Thymus (tissue), 11 donors: Measurements from ENCODE around the gene TMEM125. TPM values are rescaled to one million over a fixed set of nuclear protein-coding genes. Genes with fewer than 3 reads are reported as not detected.

Experiments used
- DNase-seq, 9 donors: peaks; one replicate each; pipeline ENCODE4 v3.0.0-alpha.2; 2013; ENCODE audit warnings: low spot score in 9 of 9, low read depth in 6 of 9, missing footprints in 1 of 9
- H3K27ac ChIP-seq, 2 donors: one replicate each; pipeline ENCODE4 v1.5.1; 2013; ENCODE audit warnings: control low read depth in 1 of 2, low read depth in 1 of 2, low read length in 1 of 2, mild to moderate bottlenecking in 1 of 2, moderate library complexity in 1 of 2
- H3K27me3 ChIP-seq, 2 donors: one replicate each; pipeline ENCODE4 v1.5.1; 2013; ENCODE audit warnings: low read length in 1 of 2; ENCODE audit not compliant: control insufficient read depth in 2 of 2, insufficient read depth in 1 of 2
- H3K36me3 ChIP-seq, 2 donors: one replicate each; pipeline ENCODE4 v1.5.1; 2013; ENCODE audit warnings: low read length in 1 of 2, mild to moderate bottlenecking in 1 of 2, moderate library complexity in 1 of 2; ENCODE audit not compliant: control insufficient read depth in 2 of 2, insufficient read depth in 2 of 2
- H3K4me1 ChIP-seq, 2 donors: one replicate each; pipeline ENCODE4 v1.5.1; 2013; ENCODE audit warnings: low read length in 2 of 2; ENCODE audit not compliant: control insufficient read depth in 2 of 2, insufficient read depth in 2 of 2
- H3K4me3 ChIP-seq, 2 donors: one replicate each; pipeline ENCODE4 v1.5.1; 2013; ENCODE audit warnings: low read length in 2 of 2, control low read depth in 1 of 2, mild to moderate bottlenecking in 1 of 2
- H3K9me3 ChIP-seq, 2 donors: one replicate each; pipeline ENCODE4 v1.5.1; 2013; ENCODE audit warnings: low read length in 1 of 2, mild to moderate bottlenecking in 1 of 2; ENCODE audit not compliant: control insufficient read depth in 2 of 2, insufficient read depth in 1 of 2
- WGBS: extraction: QIAGEN DNeasy Blood & Tissue Kit; methylation state at CpG from one replicate; pipeline ENCODE4 v1.1.7; 2013; 5-methylcytosine and 5-hydroxymethylcytosine counted together
- polyA plus RNA-seq: library from polyadenylated mRNA; stranded (reverse); fragments of 200-250 nt; gene quantifications from one replicate; pipeline ENCODE4 v1.2.3, GENCODE V29; 2013
- total RNA-seq: library from RNA; stranded (reverse); fragments of 120-200 nt; gene quantifications from one replicate; pipeline ENCODE4 v1.2.4, GENCODE V29; 2013
- donor health status: healthy.

TMEM125 gene
- total and polyA plus RNA-seq, 2 donors = 0.42 to 2.4 TPM

DNA sequence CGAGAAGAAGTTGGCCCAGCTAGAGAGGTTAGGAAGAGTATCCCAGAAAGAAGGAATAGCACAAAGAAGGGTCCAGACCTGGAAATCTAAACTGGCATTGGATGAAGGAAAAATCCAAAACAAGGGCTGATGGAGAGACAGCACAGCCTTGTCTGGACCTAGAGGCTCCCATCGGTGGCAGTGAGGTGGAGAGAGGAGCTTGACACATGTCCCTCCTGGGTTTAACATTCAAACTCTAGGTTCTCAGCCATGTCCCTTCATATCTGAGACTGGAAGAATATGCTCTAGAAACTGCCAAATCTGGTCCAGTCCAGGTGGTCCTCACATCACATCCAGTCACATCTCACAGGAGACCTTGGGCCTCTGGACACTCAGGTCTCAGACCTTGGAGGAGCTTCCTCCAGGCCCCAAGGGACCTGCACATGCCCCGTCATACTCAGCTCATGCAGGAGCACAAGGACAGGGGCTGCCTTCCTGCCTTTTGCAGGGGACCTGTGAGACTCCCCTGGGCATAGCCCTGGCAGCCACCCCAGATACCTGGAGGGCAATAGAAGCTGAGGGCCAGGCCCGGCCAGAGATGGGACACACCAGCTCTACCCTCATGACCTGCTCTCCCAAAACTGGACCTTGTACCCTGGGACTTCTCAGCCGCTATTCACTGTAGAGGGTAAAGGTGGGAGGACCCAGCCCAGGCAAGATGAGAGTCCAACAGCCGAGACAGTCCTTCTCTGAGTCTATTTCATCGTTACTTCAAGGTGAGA lies 7.5 kb downstream of the TMEM125 start:
- 97% methylated on average over 7 of the region's 7 CpGs for WGBS
- DNase-seq = no peak
- Histone ChIP-seq H3K9me3 (peaks cover 0 to 10% of the 10 kb centered on the region in 2 donors), H3K27me3 (no peaks in the 10 kb centered on the region), H3K4me3 (no peak overlapping the region), H3K36me3 (no peaks in the 10 kb centered on the region), H3K4me1 (peaks cover 0 to 23% of the 10 kb centered on the region in 2 donors), H3K27ac (no peak overlapping the region)

GRCh38 chr1:43279161-43279560 lies 9.4 kb downstream of the TMEM125 start:
- DNase-seq = no peak
- H3K9me3 ChIP-seq = peaks cover 0 to 4% of the 10 kb centered on the region in 2 donors
- WGBS = 99% methylated on average over 5 of the region's 5 CpGs
- no peak overlapping the region for H3K4me3 ChIP-seq
- H3K4me1 ChIP-seq = peaks cover 0 to 26% of the 10 kb centered on the region in 2 donors
- no peak overlapping the region for H3K27ac ChIP-seq
- H3K27me3 ChIP-seq = no peaks in the 10 kb centered on the region
- H3K36me3 ChIP-seq = no peaks in the 10 kb centered on the region

GRCh38 chr1:43279666-43280065 lies 9.9 kb downstream of the TMEM125 start:
- Histone ChIP-seq H3K27ac (no peak overlapping the region), H3K4me3 (no peak overlapping the region), H3K36me3 (no peaks in the 10 kb centered on the region), H3K4me1 (peaks cover 0 to 26% of the 10 kb centered on the region in 2 donors), H3K27me3 (no peaks in the 10 kb centered on the region), H3K9me3 (peaks cover 0 to 3% of the 10 kb centered on the region in 2 donors)
- DNase-seq = no peak
- 95% methylated on average over 6 of the region's 6 CpGs for WGBS

- no peaks in the 10 kb centered on the region for H3K9me3 ChIP-seq
- WGBS = 94% methylated on average over 2 of the region's 2 CpGs
- H3K4me1 ChIP-seq = peaks cover 0 to 32% of the 10 kb centered on the region in 2 donors
- no peak overlapping the region for H3K4me3 ChIP-seq
- H3K27me3 ChIP-seq = no peaks in the 10 kb centered on the region
- no peak for DNase-seq
- H3K27ac ChIP-seq = no peak overlapping the region
- H3K36me3 ChIP-seq = no peaks in the 10 kb centered on the region
These were observed 10.9 kb downstream of the TMEM125 start for GRCh38 chr1:43280692-43281091.

DNA sequence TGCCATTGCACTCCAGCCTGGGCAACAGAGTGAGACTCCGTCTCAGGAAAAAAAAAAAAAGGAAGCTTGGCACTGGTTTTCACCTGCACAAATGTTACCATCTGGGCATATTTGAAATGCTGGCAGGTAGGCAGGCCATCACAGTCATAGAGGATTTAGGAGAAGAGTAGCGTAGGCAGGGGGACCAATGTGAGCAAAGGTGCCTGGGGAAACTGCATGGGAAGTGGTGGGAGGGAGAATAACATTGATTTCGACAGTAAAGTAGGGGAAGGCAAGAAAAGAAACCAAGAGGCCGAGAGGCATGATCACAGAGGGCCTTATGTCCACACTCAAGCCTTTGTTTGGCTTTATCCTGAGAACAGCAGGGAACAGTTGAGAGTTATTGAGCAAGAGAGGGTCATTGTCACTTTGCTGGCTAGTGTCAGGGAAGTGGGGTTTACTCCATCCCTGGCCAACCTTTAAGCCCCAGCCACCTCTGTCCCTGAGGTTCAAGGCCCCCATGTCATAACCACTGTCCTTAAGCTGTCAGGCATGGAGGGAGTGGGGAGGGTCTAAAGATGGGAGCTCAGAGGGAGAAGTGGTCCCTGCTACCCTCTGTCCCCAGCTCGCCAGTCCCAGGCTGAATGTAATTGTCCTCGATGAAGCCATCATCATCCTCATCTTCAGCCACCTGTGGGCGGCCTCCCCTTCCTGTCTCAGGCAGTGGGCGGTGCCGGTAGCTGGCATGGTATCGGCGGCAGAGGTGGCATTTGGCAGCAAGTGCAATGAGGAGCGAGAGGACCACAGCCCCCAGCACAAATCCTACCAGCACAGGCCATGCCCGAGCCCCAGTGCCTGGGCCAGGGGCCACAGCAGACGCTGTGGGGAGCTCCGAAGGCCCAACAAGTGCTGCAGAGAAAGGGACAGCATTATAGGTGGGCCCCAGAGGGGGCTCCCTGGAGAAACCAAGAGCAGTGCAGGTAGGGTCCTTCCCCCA lies 12.7 kb downstream of the TMEM125 start:
- H3K4me3 ChIP-seq = no peak overlapping the region
- WGBS = 96% methylated on average over 15 of the region's 15 CpGs
- H3K27ac ChIP-seq = no peak overlapping the region
- H3K36me3 ChIP-seq = no peaks in the 10 kb centered on the region
- H3K27me3 ChIP-seq = no peaks in the 10 kb centered on the region
- H3K9me3 ChIP-seq = no peaks in the 10 kb centered on the region
- H3K4me1 ChIP-seq = peaks cover 0 to 26% of the 10 kb centered on the region in 2 donors
- DNase-seq = no peak

- no peak for DNase-seq
- Histone ChIP-seq H3K27me3 (no peaks in the 10 kb centered on the region), H3K4me3 (no peak overlapping the region), H3K27ac (no peak overlapping the region), H3K36me3 (no peaks in the 10 kb centered on the region), H3K4me1 (peaks cover 0 to 26% of the 10 kb centered on the region in 2 donors), H3K9me3 (no peaks in the 10 kb centered on the region)
- WGBS = 95% methylated on average over 3 of the region's 3 CpGs
These were observed 14.3 kb downstream of the TMEM125 start for GRCh38 chr1:43284065-43284464.

GRCh38 chr1:43284546-43285110 lies 14.8 kb downstream of the TMEM125 start:
- Histone ChIP-seq H3K27ac (peak overlapping the region in 1 of 2 donors; percentile 10), H3K27me3 (no peaks in the 10 kb centered on the region), H3K4me1 (peaks cover 0 to 26% of the 10 kb centered on the region in 2 donors), H3K36me3 (no peaks in the 10 kb centered on the region), H3K4me3 (no peak overlapping the region), H3K9me3 (no peaks in the 10 kb centered on the region)
- no peak for DNase-seq
- 93% methylated on average over 12 of the region's 12 CpGs for WGBS

DNA sequence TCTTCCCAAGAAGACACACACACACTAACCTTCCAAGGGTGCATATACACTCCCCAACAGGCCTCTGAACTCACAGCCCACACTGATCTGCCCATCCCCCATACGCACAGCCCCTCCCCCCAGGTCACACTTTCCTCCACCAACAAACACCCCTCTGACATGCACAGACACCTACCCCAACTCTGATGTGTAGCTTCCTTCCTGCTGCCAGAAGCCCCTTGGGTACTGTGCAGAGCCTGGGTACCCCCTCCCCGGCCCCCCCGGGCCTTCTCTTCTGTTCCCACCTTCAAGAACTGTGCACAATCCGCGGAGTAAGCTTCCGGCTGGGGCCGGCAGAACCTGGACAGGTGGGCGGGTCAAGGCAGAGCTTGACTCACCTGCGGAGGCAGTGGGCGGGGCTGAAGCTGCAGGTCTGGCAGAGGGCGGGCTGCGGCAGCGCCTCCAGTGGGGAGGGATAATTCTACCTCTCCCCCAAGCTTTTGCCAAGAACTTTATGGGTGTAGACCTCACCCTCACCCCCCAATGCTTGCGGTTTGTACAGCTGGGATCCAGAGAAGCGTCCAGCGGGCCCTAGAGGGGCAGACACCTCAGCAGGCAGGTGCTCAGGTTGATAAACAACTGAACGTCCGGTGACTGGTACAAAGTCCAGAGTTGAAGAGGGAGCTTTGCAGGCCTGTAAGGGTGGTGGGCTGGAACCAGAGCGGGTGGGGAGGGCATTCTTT lies 15.6 kb downstream of the TMEM125 start, which contains the start of gene C1orf210:
Gene C1orf210, minus strand, starts transcription at position 313 of the 722 bp plus-strand sequence. CDS start 2,311 bp downstream, outside the sequence.
- peak in 3 of 9 donors; percentile 25 to 59 (median 51) for DNase-seq
- Histone ChIP-seq H3K27ac (peak within 1 kb of the TSS in 1 of 2 donors; percentile 10), H3K9me3 (no peaks in the 10 kb centered on the region), H3K36me3 (no peaks in the 10 kb centered on the region), H3K4me3 (peak within 1 kb of the TSS in 1 of 2 donors; percentile 5), H3K4me1 (peaks cover 0 to 26% of the 10 kb centered on the region in 2 donors), H3K27me3 (no peaks in the 10 kb centered on the region)
- 80% methylated on average over 19 of the region's 19 CpGs for WGBS
